Stimulated activated CD8-positive, alpha-beta memory T cell treated with anti-CD3 and anti-CD28 coated beads, Interleukin-12 subunit alpha, Interleukin-12 subunit beta, amount 100 ng/mL, for 24 hours (primary cell): Measurements from ENCODE around the gene PPT1.
"Not testable (repeated sequence)": the region's sequence is repeated elsewhere in the genome, so short reads cannot be mapped to it uniquely, and the experiment has no call there.

ENCODE experiments used
- DNase-seq: peaks from one replicate; pipeline ENCODE4 v3.0.0-alpha.2; 2020; ENCODE audit errors: extremely low read depth

The PPT1 gene

DNA sequence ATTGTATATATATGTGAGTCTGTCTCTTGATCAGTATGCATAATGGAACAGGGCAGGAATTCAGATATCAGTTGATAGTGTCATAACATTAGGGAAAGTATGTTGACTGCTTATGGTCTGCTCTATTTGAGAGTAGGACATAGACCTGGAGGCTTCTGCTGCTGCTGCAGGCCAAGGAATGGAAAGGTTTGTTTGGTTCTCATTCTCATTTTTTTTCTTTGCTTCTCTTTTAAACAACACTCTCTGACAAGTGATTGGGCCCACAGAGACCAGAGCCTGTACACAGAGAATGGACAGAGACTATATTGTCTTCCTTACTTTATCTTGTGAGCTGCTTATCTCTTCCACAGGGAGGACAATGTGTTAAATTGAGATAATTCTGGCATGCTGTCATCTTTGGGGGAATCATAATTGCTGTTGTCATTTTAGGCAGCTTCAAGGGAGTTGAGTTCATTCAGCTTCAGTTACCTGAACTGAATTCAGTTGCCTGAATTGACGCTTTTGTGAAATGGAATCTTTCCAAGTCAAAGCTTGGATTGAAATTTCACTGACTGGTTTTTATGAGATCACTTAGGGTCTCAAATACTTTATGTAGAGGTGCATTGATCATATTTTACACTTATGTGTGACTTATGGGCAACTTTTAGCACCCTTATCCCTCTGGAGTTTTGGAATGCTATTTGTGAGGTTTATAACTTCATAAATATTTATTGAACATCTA lies 39.6 kb downstream of the PPT1 start:
- DNase-seq, result no peak

DNA sequence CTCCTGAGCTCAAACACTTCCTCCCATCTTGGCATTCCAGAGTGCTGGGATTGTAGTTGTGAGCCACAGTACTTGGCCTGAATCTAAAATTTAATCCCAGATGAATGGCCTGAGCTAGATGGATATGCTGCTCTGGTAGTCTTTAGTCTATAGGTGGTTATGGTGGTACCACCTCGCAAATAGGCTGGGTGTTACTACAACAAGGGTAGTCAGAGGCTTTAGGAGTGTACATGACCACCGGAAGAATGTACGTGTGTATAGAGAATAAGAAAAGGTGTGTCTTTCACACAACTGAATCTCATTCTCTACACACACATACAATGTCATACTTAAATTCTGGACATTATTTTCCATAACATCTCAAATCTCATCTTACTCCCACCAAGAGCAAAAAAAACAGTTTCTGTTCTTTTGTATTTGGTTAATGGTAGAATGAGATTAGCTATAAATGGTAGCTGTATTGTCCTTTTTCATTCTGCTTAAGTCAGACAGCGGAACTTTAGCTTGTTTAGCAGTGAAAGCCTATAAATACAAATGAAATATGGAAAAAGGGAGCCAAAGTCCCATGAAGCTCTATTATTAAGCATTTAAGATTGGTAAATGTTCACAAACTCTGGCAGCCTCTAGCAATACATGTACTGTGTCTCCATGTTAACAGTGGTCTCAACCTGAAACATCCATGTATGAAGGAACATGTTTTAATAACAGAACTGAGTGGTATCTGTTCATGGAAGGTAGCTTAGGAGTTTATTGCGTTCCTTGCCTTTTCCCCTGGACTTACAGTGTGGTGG lies 40.3 kb downstream of the PPT1 start:
- no peak for DNase-seq

DNA sequence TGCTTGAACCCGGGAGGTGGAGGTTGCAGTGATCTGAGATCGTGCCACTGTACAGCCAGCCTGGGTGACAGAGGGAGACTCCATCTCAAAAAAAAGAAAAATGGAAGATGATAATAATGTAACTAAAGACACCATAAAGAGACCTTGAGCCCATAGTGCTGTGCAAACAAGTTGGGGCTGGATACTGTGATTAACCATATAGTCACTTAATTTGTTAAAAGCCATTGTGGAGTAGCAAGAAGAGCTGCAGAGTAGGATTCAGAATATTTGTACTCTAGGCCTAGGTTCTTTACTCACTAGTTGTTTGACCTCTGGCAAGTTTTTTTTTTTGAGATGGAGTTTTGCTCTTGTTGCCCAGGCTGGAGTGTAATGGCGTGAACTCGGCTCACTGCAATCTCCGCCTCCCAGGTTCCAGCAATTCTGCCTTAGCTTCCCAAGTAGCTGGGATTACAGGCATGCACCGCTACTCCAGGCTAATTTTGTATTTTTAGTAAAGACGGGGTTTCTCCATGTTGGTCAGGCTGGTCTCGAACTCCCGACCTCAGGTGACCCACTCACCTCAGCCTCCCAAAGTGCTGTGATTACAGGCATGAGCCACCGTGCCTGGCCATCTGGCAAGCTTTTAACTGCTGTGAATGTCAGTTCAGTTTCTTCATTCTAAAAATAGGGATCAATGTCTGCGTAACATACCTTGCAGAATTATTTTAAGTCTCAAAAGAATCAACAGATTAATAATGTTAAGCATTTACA lies 43.7 kb downstream of the PPT1 start:
- DNase-seq, result no peak

GRCh38 chr1:40050863-40051262 lies 46.2 kb downstream of the PPT1 start:
- no peak for DNase-seq

DNA sequence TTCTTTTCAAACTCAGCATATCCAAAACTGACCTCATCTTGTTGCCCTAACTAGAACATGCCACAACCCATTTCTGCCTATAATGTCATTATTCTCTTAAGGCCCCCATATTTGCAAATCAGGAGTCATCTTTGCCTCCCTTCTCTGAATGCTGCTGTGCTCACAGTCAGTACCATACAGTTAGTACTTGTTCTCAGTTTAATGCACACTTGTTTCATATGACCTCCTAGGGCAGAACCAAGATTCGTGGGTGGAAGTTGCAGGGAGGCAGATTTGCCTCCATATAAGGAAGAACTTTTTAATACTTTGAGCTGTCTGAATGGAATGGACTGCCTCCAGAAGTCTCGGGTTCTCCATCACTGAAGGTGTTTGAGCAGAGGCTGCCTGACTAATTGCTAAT lies 47.3 kb downstream of the PPT1 start:
- DNase-seq, result no peak

- no peak for DNase-seq
Measured at GRCh38 chr1:40047769-40048168, 49.3 kb downstream of the PPT1 start.

DNA sequence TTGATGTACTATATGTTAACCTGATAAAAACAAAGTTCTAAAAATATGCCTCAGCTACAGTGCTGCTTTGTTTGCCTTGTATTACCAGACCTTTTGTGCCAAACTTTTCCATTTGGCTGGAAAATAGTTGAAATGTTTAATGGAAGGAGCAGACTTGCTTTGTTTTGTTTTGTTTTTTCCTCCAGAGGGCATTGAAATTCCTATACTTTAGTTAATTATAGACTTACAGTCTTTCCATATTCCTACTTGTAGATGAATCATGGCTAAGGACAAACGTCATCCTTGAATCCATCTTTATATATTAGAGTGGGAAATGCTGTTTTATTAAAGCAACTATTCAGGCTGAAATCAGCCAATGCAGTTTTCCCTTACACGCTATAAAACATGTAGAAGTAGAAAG lies 49.8 kb downstream of the PPT1 start:
- DNase-seq, result no peak

DNA sequence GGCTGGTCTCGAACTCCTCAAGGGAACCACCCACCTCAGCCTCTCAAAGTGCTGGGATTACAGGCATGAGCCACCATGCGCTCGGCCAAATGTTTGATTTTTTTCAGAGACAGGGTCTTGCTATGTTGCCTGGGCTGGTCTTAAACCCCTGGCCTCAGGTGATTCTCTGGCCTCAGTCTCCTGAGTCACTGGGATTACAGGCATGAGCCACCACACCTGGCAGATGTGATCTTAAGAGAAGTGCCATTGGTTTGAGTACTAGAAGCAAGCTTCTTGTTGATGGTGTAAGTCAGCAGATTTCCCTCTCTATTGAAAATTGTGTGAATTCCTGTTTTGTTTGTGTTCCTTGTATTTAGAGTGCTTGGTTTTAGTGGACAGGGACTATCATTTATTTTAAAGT lies 51.3 kb downstream of the PPT1 start:
- DNase-seq, result no peak

DNA sequence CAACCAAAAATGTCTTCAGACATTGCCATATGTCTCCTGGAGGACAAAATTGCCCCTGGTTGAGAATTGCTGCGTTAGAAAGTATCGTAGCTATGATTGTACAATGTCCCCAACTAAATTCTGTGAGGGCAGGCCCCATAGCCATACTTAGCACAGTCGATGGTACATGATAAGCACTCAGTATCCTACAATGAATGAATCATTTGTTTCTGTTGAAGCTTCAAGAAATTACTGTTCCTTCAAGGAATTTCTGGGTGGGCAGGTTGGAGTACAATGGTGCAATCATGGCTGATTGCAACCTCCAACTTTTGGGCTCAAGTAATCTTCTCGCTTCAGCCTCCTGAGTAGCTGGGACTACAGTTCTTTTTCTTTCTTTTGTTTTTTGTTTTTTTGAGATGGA lies 51.9 kb downstream of the PPT1 start:
- no peak for DNase-seq

DNA sequence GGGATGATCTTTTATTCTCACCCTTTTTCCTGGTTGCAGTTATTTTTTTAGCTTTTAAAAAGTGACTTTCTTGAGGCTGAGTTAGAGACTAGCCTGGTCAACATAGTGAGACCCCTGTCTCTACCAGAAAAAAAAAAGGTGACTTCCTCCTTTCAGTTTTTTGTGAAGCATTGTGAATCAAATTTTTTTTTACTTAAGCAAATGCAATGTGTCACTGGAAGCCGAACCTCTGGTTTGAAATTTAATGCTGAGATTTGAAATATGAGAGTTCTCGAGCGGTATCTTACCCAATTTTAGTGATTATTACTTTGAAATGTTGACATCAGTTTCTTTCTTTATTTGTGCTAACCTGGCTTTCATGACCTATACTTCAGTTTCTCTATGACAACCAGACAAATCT lies 52.9 kb downstream of the PPT1 start:
- no peak for DNase-seq

DNA sequence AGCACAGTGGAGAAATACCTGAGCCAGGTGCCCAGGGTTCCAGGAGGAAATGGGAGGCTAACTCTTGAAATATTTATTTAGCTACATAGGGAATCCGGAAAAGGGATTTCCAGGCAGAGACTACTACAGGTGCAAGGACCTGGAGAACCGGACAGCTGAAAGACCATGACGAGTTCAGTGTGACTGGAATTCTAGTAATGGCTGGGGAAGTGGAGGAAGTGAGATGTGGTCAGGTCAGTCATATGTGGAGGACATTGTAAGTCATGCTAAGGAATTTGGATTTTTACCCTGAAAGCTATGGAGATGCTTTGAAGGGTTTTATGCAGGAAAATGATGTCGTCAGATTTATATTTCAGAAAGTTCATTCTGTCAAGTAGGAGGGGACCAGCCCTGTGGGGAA lies 54.7 kb downstream of the PPT1 start:
- DNase-seq, result no peak

DNA sequence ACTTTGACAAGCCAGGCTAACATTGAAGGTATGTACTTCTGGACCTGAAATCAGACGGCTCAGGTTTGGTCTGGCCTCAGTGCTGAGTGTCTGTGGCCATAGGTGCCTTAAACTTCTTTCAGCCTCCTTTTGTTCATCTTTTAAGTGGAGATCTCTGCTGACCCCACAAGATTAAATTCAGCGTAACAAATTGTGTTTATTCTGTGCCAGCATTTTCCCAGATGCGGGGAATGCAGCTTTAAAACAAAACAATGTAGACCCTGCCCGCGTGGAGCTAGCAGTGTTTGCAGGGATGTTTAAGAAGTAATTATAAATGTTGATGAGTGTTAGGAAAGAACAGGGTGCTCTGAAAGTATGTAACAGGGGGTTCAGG lies 55.6 kb downstream of the PPT1 start:
- DNase-seq, result no peak

- peak; percentile 99 for DNase-seq
Measured at GRCh38 chr1:40040511-40041465, 56.3 kb downstream of the PPT1 start, which contains the start of gene CAP1. Gene CAP1, plus strand, starts transcription at chr1:40040729. Its CDS starts 18,618 bp downstream, at chr1:40059347.

- DNase-seq, result peak; percentile 39
Measured at GRCh38 chr1:40039757-40040510, 57.1 kb downstream of the PPT1 start.

DNA sequence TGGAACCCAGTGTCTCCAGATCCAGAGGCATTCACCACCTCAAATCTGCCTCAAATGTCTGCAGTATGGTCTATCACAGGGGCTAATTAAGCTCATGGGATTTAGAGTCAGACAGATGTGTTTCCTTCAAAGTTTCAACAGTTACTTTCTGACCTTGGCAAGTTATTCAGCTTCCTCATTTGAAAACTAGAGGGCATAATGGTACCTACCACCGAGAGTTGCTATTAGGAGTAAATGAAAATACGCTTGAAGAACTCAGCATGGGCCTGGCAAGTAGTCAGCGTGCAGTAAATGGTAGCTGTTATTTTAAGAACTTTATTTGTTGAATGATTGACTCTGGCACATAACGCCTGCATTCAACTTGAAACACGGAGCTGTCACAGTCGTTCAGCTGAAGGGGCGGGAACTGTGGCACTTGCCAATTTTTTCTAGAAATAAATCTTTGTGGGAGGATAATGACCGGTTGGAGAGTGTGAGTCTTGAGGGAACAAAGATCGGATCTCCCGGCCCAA lies 57.8 kb downstream of the PPT1 start:
- no peak for DNase-seq

DNA sequence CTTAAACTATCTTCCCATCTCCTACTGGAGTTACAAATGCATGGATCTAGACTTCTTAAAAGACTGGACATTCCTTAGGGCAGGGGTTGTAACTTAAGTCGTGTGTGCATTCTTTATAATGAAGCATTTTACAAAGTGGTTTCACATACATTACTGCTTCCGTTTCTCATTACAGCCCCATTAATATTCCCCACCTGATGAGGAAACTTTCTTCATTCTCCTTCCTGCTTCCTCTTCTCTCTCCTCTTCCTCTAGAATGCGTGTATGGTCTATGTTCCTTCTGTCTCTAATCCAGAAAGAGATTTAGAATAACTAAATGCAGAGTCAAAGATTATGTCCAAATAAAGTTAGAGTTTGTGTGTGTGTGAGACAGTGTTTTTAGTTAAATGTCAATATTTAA lies 58.4 kb downstream of the PPT1 start:
- no peak for DNase-seq

DNA sequence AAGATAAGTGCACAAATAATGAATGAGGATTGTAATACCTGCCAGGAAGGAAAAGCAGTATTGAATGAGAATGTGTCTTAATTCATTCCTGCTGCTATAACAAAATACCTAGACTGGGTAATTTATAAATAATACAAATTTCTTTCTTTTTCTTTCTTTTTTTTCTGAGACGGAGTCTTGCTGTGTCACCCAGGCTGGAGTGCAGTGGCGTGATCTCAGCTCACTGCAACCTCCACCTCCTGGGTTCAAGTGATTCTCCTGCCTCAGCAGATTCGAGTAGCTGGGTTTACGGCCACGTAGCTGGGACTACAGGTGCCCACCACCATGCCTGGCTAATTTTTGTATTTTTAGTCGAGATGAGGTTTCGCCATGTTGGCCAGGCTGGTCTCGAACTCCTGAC lies 59.8 kb downstream of the PPT1 start:
- DNase-seq, result not testable (repeated sequence)

DNA sequence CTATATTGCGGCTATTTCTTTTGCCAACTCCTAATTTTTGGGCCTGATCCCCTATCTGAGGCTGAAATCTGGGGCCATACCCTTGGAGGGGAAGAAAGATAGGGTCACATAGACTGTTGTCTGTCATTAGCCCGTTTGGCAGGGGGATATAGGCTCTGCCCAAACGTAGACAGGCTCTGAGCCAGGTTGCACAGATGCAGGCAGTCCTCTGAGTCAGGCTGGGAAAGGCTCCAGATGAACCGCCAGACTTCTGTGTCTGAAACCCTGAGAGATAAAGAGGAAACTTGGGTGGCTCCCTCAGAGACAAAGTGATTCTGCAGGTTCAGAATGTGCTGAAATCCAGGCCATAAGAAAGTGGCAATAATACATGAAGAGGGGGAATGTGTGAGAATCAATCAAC lies 60.5 kb downstream of the PPT1 start:
- DNase-seq, result no peak

DNA sequence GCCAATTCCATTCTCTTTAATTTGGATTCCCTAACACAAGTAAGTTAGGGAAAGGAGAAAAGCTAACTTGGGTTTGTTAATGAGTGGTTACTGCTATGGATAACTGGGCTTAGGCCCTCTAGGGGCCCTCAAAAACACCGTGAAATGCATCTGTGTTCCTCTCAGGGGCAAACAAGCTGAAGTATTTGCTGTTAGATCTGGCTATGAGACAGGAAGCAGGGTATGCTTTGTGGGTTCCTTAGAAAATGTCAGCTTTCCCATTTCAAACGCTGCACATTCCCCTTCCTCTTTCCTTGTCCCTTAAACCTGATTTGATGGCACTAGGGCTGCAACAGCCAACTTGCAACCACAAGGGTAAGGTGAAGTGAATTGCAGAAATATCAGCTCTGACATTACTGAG lies 62.2 kb downstream of the PPT1 start:
- no peak for DNase-seq

GRCh38 chr1:40032240-40032891 lies 64.7 kb downstream of the PPT1 start:
- DNase-seq, result no peak
